Left ventricle myocardium superior (tissue), 1 donor: ENCODE data around the gene PBXIP1. TPM values are rescaled to one million over a fixed set of nuclear protein-coding genes. Genes with fewer than 3 reads are reported as not detected.
"Not testable (repeated sequence)": the region's sequence is repeated elsewhere in the genome, so short reads cannot be mapped to it uniquely, and the experiment has no call there.

Experiments
- ATAC-seq: fragments of 200-7000 bp; cut with Tn5 transposase; one replicate; pipeline ENCODE4 v1.9.1; 2020; ENCODE audit warnings: mild to moderate bottlenecking, moderate library complexity
- DNase-seq: peaks from one replicate; pipeline ENCODE4 v3.0.0-alpha.2; 2020
- intact Hi-C: fragments of 100-400 bp; cut with micrococcal nuclease; formaldehyde crosslinking; loops from one replicate; pipeline ENCODE4 v1.11.0; 2022
- total RNA-seq: library from RNA; stranded (reverse); fragmentation: NEBNext Ultra II Directional; extraction: Animal tissue kit (Norgen Biotek cat#: 25700); gene quantifications from one replicate; pipeline ENCODE4 v1.2.1, GENCODE V29; 2021
- donor health status: DM: no; HTN: yes; CAD: no; lungs with severe emphysema.

PBXIP1 gene
- total RNA-seq, 1 donor from 2014 or later: 60.4 TPM

GRCh38 chr1:154996966-154997701 lies 41.2 kb upstream of the PBXIP1 start:
- DNase-seq (no peak), ATAC-seq (no peak)
- intact Hi-C loops: no loop called here

GRCh38 chr1:154995301-154995983 lies 39.5 kb upstream of the PBXIP1 start:
- intact Hi-C loops, ATAC-seq: not testable (repeated sequence)
- DNase-seq: peak; percentile 41

GRCh38 chr1:154994591-154994990 lies 38.7 kb upstream of the PBXIP1 start:
- DNase-seq: no peak
- ATAC-seq: no peak
- intact Hi-C loops: no loop called here

GRCh38 chr1:154994269-154994587 lies 38.3 kb upstream of the PBXIP1 start:
- ATAC-seq (no peak), DNase-seq (no peak)
- intact Hi-C loops: no loop called here

- ATAC-seq: no peak
- intact Hi-C loops: no loop called here
- no peak for DNase-seq
These were observed 37.8 kb upstream of the PBXIP1 start, which contains the start of gene LENEP for GRCh38 chr1:154993572-154994268. Gene LENEP (plus strand): TSS chr1:154993586. CDS start chr1:154993608, 22 bp downstream.

GRCh38 chr1:154992721-154993571 lies 37.0 kb upstream of the PBXIP1 start:
- intact Hi-C loops: no loop called here
- ATAC-seq (no peak), DNase-seq (no peak)

GRCh38 chr1:154990276-154990675 lies 34.4 kb upstream of the PBXIP1 start:
- ATAC-seq (no peak), DNase-seq (no peak)
- intact Hi-C loops: no loop called here

- intact Hi-C loops: no loop called here
- ATAC-seq: no peak
- no peak for DNase-seq
These were observed 33.4 kb upstream of the PBXIP1 start for GRCh38 chr1:154989195-154989860.

- DNase-seq (no peak), ATAC-seq (no peak)
- intact Hi-C loops: no loop called here
These were observed 32.4 kb upstream of the PBXIP1 start for GRCh38 chr1:154988058-154988954.

GRCh38 chr1:154987326-154987725 lies 31.4 kb upstream of the PBXIP1 start:
- ATAC-seq (no peak), DNase-seq (no peak)
- intact Hi-C loops: no loop called here

- ATAC-seq, DNase-seq, intact Hi-C loops: not testable (repeated sequence)
These were observed 30.8 kb upstream of the PBXIP1 start for GRCh38 chr1:154986736-154987135.

GRCh38 chr1:154983776-154984466 lies 28.0 kb upstream of the PBXIP1 start:
- intact Hi-C loops: no loop called here
- ATAC-seq: no peak
- DNase-seq: no peak

GRCh38 chr1:154982897-154983648 lies 27.2 kb upstream of the PBXIP1 start, which contains the start of gene FLAD1:
Gene FLAD1 (plus strand): TSS chr1:154983344. CDS start chr1:154983695, 351 bp downstream.
- intact Hi-C loops: no loop called here
- peak; percentile 93 for DNase-seq
- ATAC-seq: peak; percentile 100

- no peak for DNase-seq
- no peak for ATAC-seq
- intact Hi-C loops: no loop called here
These were observed 26.4 kb upstream of the PBXIP1 start for GRCh38 chr1:154982341-154982740.

- intact Hi-C loops: no loop called here
- DNase-seq (no peak), ATAC-seq (no peak)
These were observed 22.5 kb upstream of the PBXIP1 start for GRCh38 chr1:154978360-154978759.

GRCh38 chr1:154977762-154978161 lies 21.9 kb upstream of the PBXIP1 start:
- ATAC-seq, intact Hi-C loops, DNase-seq: not testable (repeated sequence)
